ENCODE measurements around the gene TSPAN5.

Gene TSPAN5

DNA sequence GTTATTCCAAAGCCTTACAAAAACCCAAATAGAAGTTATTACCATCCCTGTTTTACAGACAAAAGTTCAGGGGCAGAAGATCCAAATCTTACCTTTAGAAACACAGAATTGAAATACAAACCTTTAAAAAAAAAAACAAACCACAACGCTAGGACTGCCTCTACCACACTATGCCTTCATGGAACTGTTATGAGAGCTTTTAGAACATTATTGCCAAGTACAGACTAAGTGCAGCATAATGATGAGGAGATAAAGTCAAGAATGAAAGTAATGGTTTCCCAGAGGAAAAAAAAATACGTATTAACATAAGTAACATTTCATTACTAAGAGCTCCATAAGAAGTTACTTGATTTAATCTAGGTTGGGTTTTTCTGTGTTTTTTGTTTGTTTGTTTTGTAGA is 34.3 kb downstream of the TSPAN5 start:
- no peaks in the 10 kb centered on the region for H3K9me3 ChIP-seq (ENCODE audit: control insufficient read depth in 2 of 2, low read length in 2 of 2)
- no peak overlapping the region for H3K27ac ChIP-seq (ENCODE audit: low read depth in 2 of 2, low read length in 2 of 2)
- no peak overlapping the region for H3K9ac ChIP-seq (ENCODE audit: low read depth in 1 of 2, low read length in 2 of 2)
- H3K4me1 ChIP-seq (ENCODE audit: control insufficient read depth in 2 of 2, insufficient read depth in 2 of 2, low read length in 2 of 2), result no peaks in the 10 kb centered on the region
- H3K36me3 ChIP-seq (ENCODE audit: control insufficient read depth in 2 of 2, insufficient read depth in 2 of 2, low read length in 2 of 2), result no peaks in the 10 kb centered on the region
- no peaks in the 10 kb centered on the region for H3K27me3 ChIP-seq (ENCODE audit: control insufficient read depth in 2 of 2, insufficient read depth in 2 of 2, low read length in 2 of 2)
- H3K4me3 ChIP-seq (ENCODE audit: low read length in 2 of 2), result no peak overlapping the region

DNA sequence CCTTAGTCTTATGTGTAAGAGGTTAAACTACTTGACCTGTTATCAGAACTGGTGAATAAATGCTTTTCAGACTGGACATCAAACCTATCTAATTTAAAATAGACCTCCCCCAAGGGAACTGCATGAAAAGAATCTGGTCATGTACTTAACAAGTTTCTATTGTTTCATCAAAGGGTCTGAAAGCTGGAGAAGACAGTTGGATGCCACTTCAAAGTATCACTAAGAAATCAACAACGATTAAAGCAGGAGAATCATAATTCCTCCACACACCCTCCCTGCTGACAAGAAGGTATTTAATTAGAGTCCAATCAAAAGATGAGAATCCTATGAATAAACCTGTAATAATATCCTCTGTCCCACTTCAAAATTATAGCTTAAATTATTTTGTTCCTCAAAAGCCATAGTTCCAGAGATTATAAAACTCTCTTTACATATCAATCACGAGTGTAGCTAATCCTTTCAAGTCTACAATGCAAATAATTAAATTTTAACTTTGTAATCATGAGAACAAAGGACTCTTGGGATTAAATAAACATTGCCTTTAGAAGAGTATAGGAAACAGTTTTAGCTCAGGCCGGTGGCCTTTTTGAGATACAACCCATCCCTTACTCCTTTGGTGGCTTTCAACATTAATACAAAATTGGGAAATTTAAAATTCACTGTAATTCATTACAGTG is 35.1 kb downstream of the TSPAN5 start:
- Histone ChIP-seq H3K27me3 (ENCODE audit: control insufficient read depth in 2 of 2, insufficient read depth in 2 of 2, low read length in 2 of 2) (no peaks in the 10 kb centered on the region), H3K9ac (ENCODE audit: low read depth in 1 of 2, low read length in 2 of 2) (no peak overlapping the region), H3K4me1 (ENCODE audit: control insufficient read depth in 2 of 2, insufficient read depth in 2 of 2, low read length in 2 of 2) (no peaks in the 10 kb centered on the region), H3K4me3 (ENCODE audit: low read length in 2 of 2) (no peak overlapping the region), H3K36me3 (ENCODE audit: control insufficient read depth in 2 of 2, insufficient read depth in 2 of 2, low read length in 2 of 2) (no peaks in the 10 kb centered on the region), H3K9me3 (ENCODE audit: control insufficient read depth in 2 of 2, low read length in 2 of 2) (no peaks in the 10 kb centered on the region), H3K27ac (ENCODE audit: low read depth in 2 of 2, low read length in 2 of 2) (no peak overlapping the region)

DNA sequence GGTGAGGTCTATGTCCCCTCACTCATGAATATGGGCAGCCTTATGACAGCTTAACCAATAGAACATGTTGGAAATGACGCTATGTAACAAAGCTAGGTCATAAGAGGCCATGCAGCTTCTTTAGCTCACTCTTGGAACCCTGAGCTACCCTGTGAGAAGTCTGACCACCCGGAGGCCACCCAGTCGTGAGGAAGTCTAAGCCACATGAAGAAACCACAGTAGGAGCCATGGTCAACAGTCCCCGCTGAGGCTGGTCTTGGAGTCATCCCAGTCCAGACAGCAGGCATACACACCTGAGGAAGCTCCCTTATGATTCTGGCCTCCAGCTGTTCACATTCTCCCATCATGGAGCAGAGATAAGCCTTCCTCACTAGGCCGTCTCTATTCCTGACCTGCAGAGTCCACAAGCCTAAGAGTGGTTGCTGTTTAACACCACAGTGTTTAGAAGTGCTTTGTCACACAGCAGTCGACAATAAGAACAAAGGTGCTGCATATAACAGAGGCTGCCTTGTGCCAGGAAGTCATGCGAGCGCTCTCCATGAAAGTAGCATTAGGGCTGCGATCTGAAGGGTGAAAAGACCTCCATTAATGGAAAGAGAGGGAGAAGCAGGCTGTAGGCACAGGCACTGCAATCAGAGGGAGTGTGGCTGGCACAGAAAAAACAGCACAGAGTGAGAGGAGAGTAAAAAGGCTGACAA is 38.2 kb downstream of the TSPAN5 start:
- Histone ChIP-seq H3K4me1 (ENCODE audit: control insufficient read depth in 2 of 2, insufficient read depth in 2 of 2, low read length in 2 of 2) (no peaks in the 10 kb centered on the region), H3K9me3 (ENCODE audit: control insufficient read depth in 2 of 2, low read length in 2 of 2) (no peaks in the 10 kb centered on the region), H3K9ac (ENCODE audit: low read depth in 1 of 2, low read length in 2 of 2) (no peak overlapping the region), H3K4me3 (ENCODE audit: low read length in 2 of 2) (no peak overlapping the region), H3K36me3 (ENCODE audit: control insufficient read depth in 2 of 2, insufficient read depth in 2 of 2, low read length in 2 of 2) (no peaks in the 10 kb centered on the region), H3K27me3 (ENCODE audit: control insufficient read depth in 2 of 2, insufficient read depth in 2 of 2, low read length in 2 of 2) (no peaks in the 10 kb centered on the region), H3K27ac (ENCODE audit: low read depth in 2 of 2, low read length in 2 of 2) (no peak overlapping the region)

DNA sequence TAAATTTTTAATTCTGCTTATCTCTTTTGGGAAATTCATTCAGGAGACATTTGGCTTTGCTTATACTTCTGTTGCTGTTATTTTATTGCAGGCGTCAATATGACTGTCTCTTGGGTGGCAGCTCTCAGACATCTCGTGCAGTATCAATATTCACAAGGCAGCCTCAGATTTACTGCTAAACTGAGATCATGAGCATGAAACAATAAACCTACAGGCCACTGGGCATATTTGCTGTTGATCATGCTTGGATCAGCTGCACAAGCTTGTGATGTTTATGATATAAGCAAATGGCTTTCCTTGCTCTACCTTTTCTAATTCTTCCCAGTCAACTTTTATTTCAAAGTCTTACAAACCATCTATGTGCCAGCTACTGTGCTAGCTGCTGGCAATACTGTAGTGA is 39.2 kb downstream of the TSPAN5 start:
- no peak overlapping the region for H3K27ac ChIP-seq (ENCODE audit: low read depth in 2 of 2, low read length in 2 of 2)
- no peak overlapping the region for H3K4me3 ChIP-seq (ENCODE audit: low read length in 2 of 2)
- no peaks in the 10 kb centered on the region for H3K9me3 ChIP-seq (ENCODE audit: control insufficient read depth in 2 of 2, low read length in 2 of 2)
- H3K4me1 ChIP-seq (ENCODE audit: control insufficient read depth in 2 of 2, insufficient read depth in 2 of 2, low read length in 2 of 2), result no peaks in the 10 kb centered on the region
- H3K9ac ChIP-seq (ENCODE audit: low read depth in 1 of 2, low read length in 2 of 2), result no peak overlapping the region
- no peaks in the 10 kb centered on the region for H3K36me3 ChIP-seq (ENCODE audit: control insufficient read depth in 2 of 2, insufficient read depth in 2 of 2, low read length in 2 of 2)
- no peaks in the 10 kb centered on the region for H3K27me3 ChIP-seq (ENCODE audit: control insufficient read depth in 2 of 2, insufficient read depth in 2 of 2, low read length in 2 of 2)

DNA sequence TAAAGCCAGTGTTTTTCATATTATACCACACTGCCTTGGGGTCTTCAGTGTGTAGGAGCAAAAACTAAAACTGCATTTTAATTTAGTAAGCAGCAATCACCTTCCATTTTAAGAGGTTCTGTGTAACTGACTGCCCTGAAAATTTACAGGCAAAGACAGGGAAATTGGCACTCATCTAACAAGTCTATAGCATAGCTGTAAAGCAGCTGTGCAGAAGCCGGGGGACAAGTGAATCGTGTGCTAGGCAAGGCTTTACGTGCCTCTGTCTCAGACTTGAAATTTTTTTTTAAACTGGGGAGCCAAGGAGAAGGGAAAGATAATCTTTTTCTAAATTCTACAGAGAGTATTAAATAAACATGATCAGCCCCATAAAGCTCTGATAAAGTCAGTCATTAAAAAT is 39.7 kb downstream of the TSPAN5 start:
- H3K9ac ChIP-seq (ENCODE audit: low read depth in 1 of 2, low read length in 2 of 2), result no peak overlapping the region
- H3K9me3 ChIP-seq (ENCODE audit: control insufficient read depth in 2 of 2, low read length in 2 of 2), result no peaks in the 10 kb centered on the region
- H3K36me3 ChIP-seq (ENCODE audit: control insufficient read depth in 2 of 2, insufficient read depth in 2 of 2, low read length in 2 of 2), result no peaks in the 10 kb centered on the region
- H3K4me3 ChIP-seq (ENCODE audit: low read length in 2 of 2), result no peak overlapping the region
- no peaks in the 10 kb centered on the region for H3K27me3 ChIP-seq (ENCODE audit: control insufficient read depth in 2 of 2, insufficient read depth in 2 of 2, low read length in 2 of 2)
- no peak overlapping the region for H3K27ac ChIP-seq (ENCODE audit: low read depth in 2 of 2, low read length in 2 of 2)
- H3K4me1 ChIP-seq (ENCODE audit: control insufficient read depth in 2 of 2, insufficient read depth in 2 of 2, low read length in 2 of 2), result no peaks in the 10 kb centered on the region

DNA sequence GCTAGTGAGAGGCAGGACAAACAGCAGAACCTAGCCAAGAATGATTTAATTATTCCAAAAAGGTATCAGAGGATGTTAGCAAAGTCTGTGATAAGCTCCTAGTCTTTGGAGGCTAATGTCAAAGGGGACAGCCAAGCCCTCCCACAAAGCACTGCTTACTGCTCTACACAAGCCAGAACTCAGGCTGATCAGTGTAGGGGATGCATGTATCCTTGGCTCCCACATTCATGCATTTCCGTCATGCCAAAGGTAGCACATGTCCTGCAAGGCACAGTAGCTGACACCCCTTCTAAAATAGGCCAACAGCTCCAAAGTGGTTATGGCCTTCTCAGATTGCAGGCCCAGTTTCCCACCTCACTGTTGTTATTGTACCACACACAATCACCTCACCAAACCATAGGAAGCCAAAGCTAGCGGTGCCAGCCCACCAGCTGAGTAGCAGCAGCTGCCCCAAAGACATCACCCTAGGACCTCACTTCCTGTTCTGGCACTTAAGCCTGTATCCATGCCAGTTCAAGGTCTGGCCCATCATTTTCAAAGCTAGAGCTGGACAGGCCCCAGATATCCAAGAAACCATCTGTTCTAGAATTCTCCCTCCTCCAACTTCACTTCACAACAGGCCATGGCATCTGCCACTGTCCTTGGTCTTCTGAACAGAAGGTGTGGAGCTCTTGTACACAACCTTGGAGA is 40.9 kb downstream of the TSPAN5 start:
- no peaks in the 10 kb centered on the region for H3K36me3 ChIP-seq (ENCODE audit: control insufficient read depth in 2 of 2, insufficient read depth in 2 of 2, low read length in 2 of 2)
- no peak overlapping the region for H3K9ac ChIP-seq (ENCODE audit: low read depth in 1 of 2, low read length in 2 of 2)
- H3K4me1 ChIP-seq (ENCODE audit: control insufficient read depth in 2 of 2, insufficient read depth in 2 of 2, low read length in 2 of 2), result no peaks in the 10 kb centered on the region
- H3K27ac ChIP-seq (ENCODE audit: low read depth in 2 of 2, low read length in 2 of 2), result no peak overlapping the region
- H3K9me3 ChIP-seq (ENCODE audit: control insufficient read depth in 2 of 2, low read length in 2 of 2), result no peaks in the 10 kb centered on the region
- no peak overlapping the region for H3K4me3 ChIP-seq (ENCODE audit: low read length in 2 of 2)
- no peaks in the 10 kb centered on the region for H3K27me3 ChIP-seq (ENCODE audit: control insufficient read depth in 2 of 2, insufficient read depth in 2 of 2, low read length in 2 of 2)

DNA sequence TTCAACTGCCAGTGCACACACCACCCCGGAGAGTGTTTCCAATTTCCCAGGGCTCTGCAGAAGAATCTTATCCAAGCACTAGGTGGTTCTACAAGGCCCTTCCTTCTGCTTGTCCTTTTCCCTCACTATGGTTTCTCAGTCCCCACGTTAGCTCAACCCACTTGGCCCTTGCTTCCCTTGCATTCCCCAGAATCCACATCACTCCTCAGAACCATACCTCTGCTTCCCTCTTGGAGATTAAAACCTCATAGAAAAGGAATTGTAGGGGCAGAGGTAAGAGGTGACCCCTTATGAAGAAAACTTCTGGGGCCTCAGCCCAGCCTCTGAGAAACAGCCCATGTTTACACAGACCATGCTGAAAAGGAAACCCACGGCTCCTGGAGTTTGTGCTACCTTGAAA is 42.4 kb downstream of the TSPAN5 start:
- Histone ChIP-seq H3K4me1 (ENCODE audit: control insufficient read depth in 2 of 2, insufficient read depth in 2 of 2, low read length in 2 of 2) (no peaks in the 10 kb centered on the region), H3K9me3 (ENCODE audit: control insufficient read depth in 2 of 2, low read length in 2 of 2) (no peaks in the 10 kb centered on the region), H3K36me3 (ENCODE audit: control insufficient read depth in 2 of 2, insufficient read depth in 2 of 2, low read length in 2 of 2) (no peaks in the 10 kb centered on the region), H3K4me3 (ENCODE audit: low read length in 2 of 2) (no peak overlapping the region), H3K27ac (ENCODE audit: low read depth in 2 of 2, low read length in 2 of 2) (no peak overlapping the region), H3K9ac (ENCODE audit: low read depth in 1 of 2, low read length in 2 of 2) (no peak overlapping the region), H3K27me3 (ENCODE audit: control insufficient read depth in 2 of 2, insufficient read depth in 2 of 2, low read length in 2 of 2) (no peaks in the 10 kb centered on the region)

DNA sequence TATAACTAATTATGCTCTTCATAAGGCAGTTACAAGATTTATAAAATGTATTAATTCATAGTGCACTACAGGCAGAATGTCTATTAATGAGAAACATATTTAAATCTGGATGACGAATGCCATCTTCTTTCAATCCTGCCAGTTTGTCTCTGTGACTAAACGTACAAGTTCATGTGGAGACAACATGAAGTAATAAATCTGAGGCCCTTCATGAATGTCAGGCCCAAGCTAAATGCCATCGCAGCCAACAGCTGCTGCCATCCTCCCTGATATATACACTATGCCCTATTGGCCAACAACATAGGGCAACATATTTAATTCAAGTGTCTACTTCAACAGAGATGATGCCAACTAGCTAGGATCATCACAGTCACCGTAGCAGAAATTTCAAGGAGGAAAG is 43.7 kb downstream of the TSPAN5 start:
- H3K4me1 ChIP-seq (ENCODE audit: control insufficient read depth in 2 of 2, insufficient read depth in 2 of 2, low read length in 2 of 2), result no peaks in the 10 kb centered on the region
- no peaks in the 10 kb centered on the region for H3K9me3 ChIP-seq (ENCODE audit: control insufficient read depth in 2 of 2, low read length in 2 of 2)
- no peaks in the 10 kb centered on the region for H3K36me3 ChIP-seq (ENCODE audit: control insufficient read depth in 2 of 2, insufficient read depth in 2 of 2, low read length in 2 of 2)
- no peaks in the 10 kb centered on the region for H3K27me3 ChIP-seq (ENCODE audit: control insufficient read depth in 2 of 2, insufficient read depth in 2 of 2, low read length in 2 of 2)
- H3K27ac ChIP-seq (ENCODE audit: low read depth in 2 of 2, low read length in 2 of 2), result no peak overlapping the region
- H3K4me3 ChIP-seq (ENCODE audit: low read length in 2 of 2), result no peak overlapping the region
- H3K9ac ChIP-seq (ENCODE audit: low read depth in 1 of 2, low read length in 2 of 2), result no peak overlapping the region

DNA sequence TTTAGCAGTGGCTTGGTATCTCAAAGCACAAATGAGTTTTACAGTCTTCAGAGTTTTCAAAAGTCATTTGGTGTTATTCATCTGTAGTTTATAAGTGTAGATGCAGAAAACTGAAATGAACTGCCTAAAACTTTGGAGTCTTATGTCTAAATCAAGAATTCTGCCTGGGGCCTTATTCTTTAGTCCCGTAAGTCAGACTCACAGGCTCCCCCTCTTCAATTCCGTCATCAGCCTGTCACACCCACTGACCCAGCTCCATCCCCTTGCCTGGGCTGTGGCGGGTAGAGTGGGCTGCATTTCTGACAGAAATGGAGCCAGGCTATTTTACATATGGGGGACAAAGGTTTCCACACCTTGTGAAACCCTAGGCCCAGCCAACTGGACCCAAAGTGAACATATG is 44.3 kb downstream of the TSPAN5 start:
- no peaks in the 10 kb centered on the region for H3K4me1 ChIP-seq (ENCODE audit: control insufficient read depth in 2 of 2, insufficient read depth in 2 of 2, low read length in 2 of 2)
- no peaks in the 10 kb centered on the region for H3K36me3 ChIP-seq (ENCODE audit: control insufficient read depth in 2 of 2, insufficient read depth in 2 of 2, low read length in 2 of 2)
- H3K27ac ChIP-seq (ENCODE audit: low read depth in 2 of 2, low read length in 2 of 2), result no peak overlapping the region
- no peak overlapping the region for H3K9ac ChIP-seq (ENCODE audit: low read depth in 1 of 2, low read length in 2 of 2)
- H3K9me3 ChIP-seq (ENCODE audit: control insufficient read depth in 2 of 2, low read length in 2 of 2), result no peaks in the 10 kb centered on the region
- no peak overlapping the region for H3K4me3 ChIP-seq (ENCODE audit: low read length in 2 of 2)
- no peaks in the 10 kb centered on the region for H3K27me3 ChIP-seq (ENCODE audit: control insufficient read depth in 2 of 2, insufficient read depth in 2 of 2, low read length in 2 of 2)

DNA sequence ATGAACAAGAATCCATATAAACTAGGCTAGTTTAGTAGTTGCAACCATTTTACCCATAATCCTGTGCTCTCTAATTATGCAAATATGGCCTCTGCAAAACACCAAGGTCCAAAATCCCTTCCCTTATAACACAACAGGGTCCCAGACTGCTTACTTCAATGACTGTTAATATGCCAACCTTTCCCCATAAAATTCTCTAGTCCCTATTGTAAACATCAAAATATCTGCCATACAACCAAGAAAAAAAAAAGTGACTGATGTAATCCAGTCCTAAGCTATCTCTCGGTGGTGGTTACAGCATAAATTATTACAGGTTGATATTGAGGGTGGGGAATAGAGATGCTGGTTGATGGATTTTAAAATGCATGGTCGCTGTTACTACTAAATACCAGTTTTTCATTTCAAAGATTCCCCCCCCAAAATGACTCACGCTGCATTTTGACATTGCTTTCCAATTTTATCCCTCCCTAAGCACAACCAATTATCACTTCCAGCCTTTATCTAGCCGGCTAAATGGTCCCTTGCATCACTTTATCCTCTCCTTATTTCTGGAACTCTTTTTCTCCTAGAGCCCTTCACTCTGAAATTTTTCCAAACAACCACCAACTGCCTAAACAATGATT is 44.8 kb downstream of the TSPAN5 start:
- no peaks in the 10 kb centered on the region for H3K27me3 ChIP-seq (ENCODE audit: control insufficient read depth in 2 of 2, insufficient read depth in 2 of 2, low read length in 2 of 2)
- H3K36me3 ChIP-seq (ENCODE audit: control insufficient read depth in 2 of 2, insufficient read depth in 2 of 2, low read length in 2 of 2), result no peaks in the 10 kb centered on the region
- H3K9ac ChIP-seq (ENCODE audit: low read depth in 1 of 2, low read length in 2 of 2), result no peak overlapping the region
- H3K4me1 ChIP-seq (ENCODE audit: control insufficient read depth in 2 of 2, insufficient read depth in 2 of 2, low read length in 2 of 2), result no peaks in the 10 kb centered on the region
- no peak overlapping the region for H3K4me3 ChIP-seq (ENCODE audit: low read length in 2 of 2)
- no peak overlapping the region for H3K27ac ChIP-seq (ENCODE audit: low read depth in 2 of 2, low read length in 2 of 2)
- no peaks in the 10 kb centered on the region for H3K9me3 ChIP-seq (ENCODE audit: control insufficient read depth in 2 of 2, low read length in 2 of 2)
